ENCODE results near the gene PVR. TPM values are rescaled to one million over a fixed set of nuclear protein-coding genes. Genes with fewer than 3 reads are reported as not detected.

Gene PVR
- total RNA-seq, 1 donor from 2014 or later: 33.5 TPM

- Histone ChIP-seq H3K4me3 (no peak overlapping the region), H3K27ac (replicated peaks) (no peak overlapping the region), H3K9me3 (replicated peaks) (no peaks in the 10 kb centered on the region), H3K36me3 (no peaks in the 10 kb centered on the region), H3K27me3 (ENCODE audit: low read depth) (no peaks in the 10 kb centered on the region), H3K4me1 (peaks cover 48% of the 10 kb centered on the region)
- no peak for TF ChIP-seq CTCF (IDR thresholded peaks at IDR 0.05; ENCODE audit: borderline replicate concordance)
- no peak for DNase-seq
- intact Hi-C loops (cut with micrococcal nuclease): no loop called here
Observed at GRCh38 chr19:44690131-44690440, 46.4 kb downstream of the PVR start.

DNA sequence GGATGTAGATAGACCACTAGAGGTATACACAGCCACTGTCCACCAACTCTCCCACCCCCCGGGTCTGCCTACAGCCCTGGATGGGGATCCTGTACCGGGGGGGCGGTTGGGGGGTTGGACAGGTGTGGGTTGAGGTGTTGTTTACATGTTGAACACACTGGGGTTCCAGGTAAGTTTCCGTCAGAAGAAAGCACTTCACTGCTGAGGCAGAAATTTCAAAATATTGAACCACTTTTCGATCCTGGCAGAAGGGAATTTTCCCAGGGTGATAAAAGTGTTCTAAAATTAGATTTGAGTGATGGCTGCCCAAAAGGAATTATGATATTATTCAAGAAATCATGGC is 48.6 kb downstream of the PVR start:
- Histone ChIP-seq H3K4me1 (peaks cover 39% of the 10 kb centered on the region), H3K36me3 (no peaks in the 10 kb centered on the region), H3K27ac (replicated peaks) (peak overlapping the region; percentile 73), H3K9me3 (replicated peaks) (no peaks in the 10 kb centered on the region), H3K4me3 (no peak overlapping the region), H3K27me3 (ENCODE audit: low read depth) (no peaks in the 10 kb centered on the region)
- DNase-seq: no peak
- TF ChIP-seq CTCF (IDR thresholded peaks at IDR 0.05; ENCODE audit: borderline replicate concordance): no peak
- intact Hi-C loops (cut with micrococcal nuclease): no loop called here

DNA sequence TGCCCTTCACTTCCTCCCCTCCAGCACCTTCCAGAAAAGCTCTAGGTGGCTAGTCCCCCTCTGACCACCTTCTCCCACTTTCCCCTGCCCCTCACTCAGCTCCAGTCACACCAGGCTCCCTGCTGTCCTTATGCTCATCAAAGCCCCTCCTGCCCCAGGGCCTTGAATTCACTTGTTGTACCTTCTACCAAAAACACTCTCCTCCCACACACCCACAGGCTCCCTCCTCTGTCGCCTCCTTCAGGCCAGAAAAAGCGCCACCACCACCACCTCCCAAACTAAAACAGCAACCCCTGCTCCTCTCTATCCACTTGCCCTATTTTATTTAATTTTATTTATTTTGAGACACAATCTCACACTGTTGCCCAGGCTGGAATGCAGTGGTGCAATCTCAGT is 50.5 kb downstream of the PVR start:
- no peak for TF ChIP-seq CTCF (IDR thresholded peaks at IDR 0.05; ENCODE audit: borderline replicate concordance)
- intact Hi-C loops (cut with micrococcal nuclease): no loop called here
- Histone ChIP-seq H3K27ac (replicated peaks) (peak overlapping the region; percentile 75), H3K4me3 (no peak overlapping the region), H3K4me1 (peaks cover 36% of the 10 kb centered on the region), H3K27me3 (ENCODE audit: low read depth) (no peaks in the 10 kb centered on the region), H3K9me3 (replicated peaks) (no peaks in the 10 kb centered on the region), H3K36me3 (no peaks in the 10 kb centered on the region)
- no peak for DNase-seq

- DNase-seq: no peak
- TF ChIP-seq CTCF (IDR thresholded peaks at IDR 0.05; ENCODE audit: borderline replicate concordance): no peak
- no peaks in the 10 kb centered on the region for H3K9me3 ChIP-seq (replicated peaks)
- H3K4me1 ChIP-seq: peaks cover 19% of the 10 kb centered on the region
- no peak overlapping the region for H3K27ac ChIP-seq (replicated peaks)
- no peaks in the 10 kb centered on the region for H3K36me3 ChIP-seq
- H3K27me3 ChIP-seq (ENCODE audit: low read depth): no peaks in the 10 kb centered on the region
- intact Hi-C loops (cut with micrococcal nuclease): no loop called here
- no peak overlapping the region for H3K4me3 ChIP-seq
Observed at GRCh38 chr19:44696939-44697669, 53.4 kb downstream of the PVR start.

- TF ChIP-seq CTCF (IDR thresholded peaks at IDR 0.05; ENCODE audit: borderline replicate concordance): no peak
- Histone ChIP-seq H3K27me3 (ENCODE audit: low read depth) (no peaks in the 10 kb centered on the region), H3K36me3 (no peaks in the 10 kb centered on the region), H3K4me3 (no peak overlapping the region), H3K9me3 (replicated peaks) (no peaks in the 10 kb centered on the region), H3K4me1 (peaks cover 14% of the 10 kb centered on the region), H3K27ac (replicated peaks) (no peak overlapping the region)
- intact Hi-C loops (cut with micrococcal nuclease): no loop called here
- no peak for DNase-seq
Observed at GRCh38 chr19:44697670-44698034, 53.9 kb downstream of the PVR start.

Measured in left ventricle myocardium inferior (tissue), 1 donor.